ENCODE results near the gene TPCN2.
"Not testable (repeated sequence)": the region's sequence is repeated elsewhere in the genome, so short reads cannot be mapped to it uniquely, and the experiment has no call there.

Gene TPCN2

GRCh38 chr11:69048694-69049489 lies at the start of gene TPCN2:
Gene TPCN2, plus strand, starts transcription at chr11:69048932. Its CDS starts 66 bp downstream, at chr11:69048998.
- Histone ChIP-seq H3K36me3 (ENCODE audit: insufficient read depth, low read length) (no peaks in the 10 kb centered on the region), H3K27ac (ENCODE audit: low read depth, low read length) (peak within 1 kb of the TSS; percentile 35; the same call in 1 of the 2 replicates), H3K27me3 (ENCODE audit: insufficient read depth, low read length) (no peaks in the 10 kb centered on the region), H3K79me2 (ENCODE audit: control insufficient read depth, insufficient read depth, low read length, unreplicated experiment) (peaks cover 41% of the 10 kb centered on the region), H2AFZ (ENCODE audit: low read length, unreplicated experiment) (peak within 1 kb of the TSS; percentile 95), H3K4me3 (ENCODE audit: low read depth, low read length) (peak within 1 kb of the TSS; percentile 92), H3K4me1 (ENCODE audit: control insufficient read depth, insufficient read depth, low read length, unreplicated experiment) (peaks cover 24% of the 10 kb centered on the region)

GRCh38 chr11:68999093-68999747 lies 49.5 kb upstream of the TPCN2 start:
- Histone ChIP-seq H3K4me1 (ENCODE audit: control insufficient read depth, insufficient read depth, low read length, unreplicated experiment) (peaks cover 16% of the 10 kb centered on the region), H3K79me2 (ENCODE audit: control insufficient read depth, insufficient read depth, low read length, unreplicated experiment) (no peaks in the 10 kb centered on the region), H3K4me3 (ENCODE audit: low read depth, low read length) (no peak overlapping the region), H2AFZ (ENCODE audit: low read length, unreplicated experiment) (no peak overlapping the region), H3K27ac (ENCODE audit: low read depth, low read length) (no peak overlapping the region), H3K27me3 (ENCODE audit: insufficient read depth, low read length) (no peaks in the 10 kb centered on the region), H3K36me3 (ENCODE audit: insufficient read depth, low read length) (no peaks in the 10 kb centered on the region)

- H2AFZ ChIP-seq (ENCODE audit: low read length, unreplicated experiment); H3K27me3 ChIP-seq (ENCODE audit: insufficient read depth, low read length); H3K36me3 ChIP-seq (ENCODE audit: insufficient read depth, low read length); H3K79me2 ChIP-seq (ENCODE audit: control insufficient read depth, insufficient read depth, low read length, unreplicated experiment); H3K4me3 ChIP-seq (ENCODE audit: low read depth, low read length): not testable (repeated sequence)
- Histone ChIP-seq H3K27ac (ENCODE audit: low read depth, low read length) (peak overlapping the region; percentile 46; the same call in 1 of the 2 replicates), H3K4me1 (ENCODE audit: control insufficient read depth, insufficient read depth, low read length, unreplicated experiment) (peaks cover 16% of the 10 kb centered on the region)
Measured at GRCh38 chr11:68999748-69000355, 48.9 kb upstream of the TPCN2 start.

- no peaks in the 10 kb centered on the region for H3K36me3 ChIP-seq (ENCODE audit: insufficient read depth, low read length)
- no peaks in the 10 kb centered on the region for H3K79me2 ChIP-seq (ENCODE audit: control insufficient read depth, insufficient read depth, low read length, unreplicated experiment)
- H3K4me3 ChIP-seq (ENCODE audit: low read depth, low read length), result no peak overlapping the region
- H2AFZ ChIP-seq (ENCODE audit: low read length, unreplicated experiment), result no peak overlapping the region
- H3K27me3 ChIP-seq (ENCODE audit: insufficient read depth, low read length), result no peaks in the 10 kb centered on the region
- peaks cover 16% of the 10 kb centered on the region for H3K4me1 ChIP-seq (ENCODE audit: control insufficient read depth, insufficient read depth, low read length, unreplicated experiment)
- H3K27ac ChIP-seq (ENCODE audit: low read depth, low read length), result peak overlapping the region; percentile 46; the same call in 1 of the 2 replicates
Measured at GRCh38 chr11:69000391-69000790, 48.3 kb upstream of the TPCN2 start.

- H3K79me2 ChIP-seq (ENCODE audit: control insufficient read depth, insufficient read depth, low read length, unreplicated experiment), result no peaks in the 10 kb centered on the region
- H3K4me3 ChIP-seq (ENCODE audit: low read depth, low read length), result no peak overlapping the region
- H3K4me1 ChIP-seq (ENCODE audit: control insufficient read depth, insufficient read depth, low read length, unreplicated experiment), result peaks cover 16% of the 10 kb centered on the region
- H2AFZ ChIP-seq (ENCODE audit: low read length, unreplicated experiment), result no peak overlapping the region
- peak overlapping the region; percentile 57; the same call in 1 of the 2 replicates for H3K27ac ChIP-seq (ENCODE audit: low read depth, low read length)
- no peaks in the 10 kb centered on the region for H3K36me3 ChIP-seq (ENCODE audit: insufficient read depth, low read length)
- no peaks in the 10 kb centered on the region for H3K27me3 ChIP-seq (ENCODE audit: insufficient read depth, low read length)
Measured at GRCh38 chr11:69000831-69001242, 47.9 kb upstream of the TPCN2 start.

- peak overlapping the region; percentile 57; the same call in 1 of the 2 replicates for H3K27ac ChIP-seq (ENCODE audit: low read depth, low read length)
- H2AFZ ChIP-seq (ENCODE audit: low read length, unreplicated experiment), result no peak overlapping the region
- no peaks in the 10 kb centered on the region for H3K79me2 ChIP-seq (ENCODE audit: control insufficient read depth, insufficient read depth, low read length, unreplicated experiment)
- H3K4me3 ChIP-seq (ENCODE audit: low read depth, low read length), result no peak overlapping the region
- H3K36me3 ChIP-seq (ENCODE audit: insufficient read depth, low read length), result no peaks in the 10 kb centered on the region
- H3K4me1 ChIP-seq (ENCODE audit: control insufficient read depth, insufficient read depth, low read length, unreplicated experiment), result peaks cover 16% of the 10 kb centered on the region
- no peaks in the 10 kb centered on the region for H3K27me3 ChIP-seq (ENCODE audit: insufficient read depth, low read length)
Measured at GRCh38 chr11:69001243-69002081, 47.3 kb upstream of the TPCN2 start.

- Histone ChIP-seq H3K4me3 (ENCODE audit: low read depth, low read length) (no peak overlapping the region), H3K4me1 (ENCODE audit: control insufficient read depth, insufficient read depth, low read length, unreplicated experiment) (peaks cover 16% of the 10 kb centered on the region), H3K36me3 (ENCODE audit: insufficient read depth, low read length) (no peaks in the 10 kb centered on the region), H2AFZ (ENCODE audit: low read length, unreplicated experiment) (no peak overlapping the region), H3K79me2 (ENCODE audit: control insufficient read depth, insufficient read depth, low read length, unreplicated experiment) (no peaks in the 10 kb centered on the region), H3K27me3 (ENCODE audit: insufficient read depth, low read length) (no peaks in the 10 kb centered on the region), H3K27ac (ENCODE audit: low read depth, low read length) (no peak overlapping the region)
Measured at GRCh38 chr11:69002110-69002569, 46.6 kb upstream of the TPCN2 start.

- Histone ChIP-seq H3K27ac (ENCODE audit: low read depth, low read length) (no peak overlapping the region), H3K27me3 (ENCODE audit: insufficient read depth, low read length) (no peaks in the 10 kb centered on the region), H3K36me3 (ENCODE audit: insufficient read depth, low read length) (no peaks in the 10 kb centered on the region), H3K4me3 (ENCODE audit: low read depth, low read length) (no peak overlapping the region), H2AFZ (ENCODE audit: low read length, unreplicated experiment) (no peak overlapping the region), H3K79me2 (ENCODE audit: control insufficient read depth, insufficient read depth, low read length, unreplicated experiment) (no peaks in the 10 kb centered on the region), H3K4me1 (ENCODE audit: control insufficient read depth, insufficient read depth, low read length, unreplicated experiment) (peaks cover 20% of the 10 kb centered on the region)
Measured at GRCh38 chr11:69002570-69003231, 46.0 kb upstream of the TPCN2 start.

- Histone ChIP-seq H3K27me3 (ENCODE audit: insufficient read depth, low read length) (no peaks in the 10 kb centered on the region), H3K79me2 (ENCODE audit: control insufficient read depth, insufficient read depth, low read length, unreplicated experiment) (no peaks in the 10 kb centered on the region), H3K4me1 (ENCODE audit: control insufficient read depth, insufficient read depth, low read length, unreplicated experiment) (peaks cover 26% of the 10 kb centered on the region), H3K4me3 (ENCODE audit: low read depth, low read length) (no peak overlapping the region), H3K36me3 (ENCODE audit: insufficient read depth, low read length) (no peaks in the 10 kb centered on the region), H3K27ac (ENCODE audit: low read depth, low read length) (no peak overlapping the region), H2AFZ (ENCODE audit: low read length, unreplicated experiment) (no peak overlapping the region)
Measured at GRCh38 chr11:69003301-69003865, 45.3 kb upstream of the TPCN2 start.
